ENCODE data around the gene MLC1. TPM values are rescaled to one million over a fixed set of nuclear protein-coding genes. Genes with fewer than 3 reads are reported as not detected.

MLC1 gene
- polyA plus RNA-seq, 3 donors: 0.67 to 1.1 (median 0.82) TPM

DNA sequence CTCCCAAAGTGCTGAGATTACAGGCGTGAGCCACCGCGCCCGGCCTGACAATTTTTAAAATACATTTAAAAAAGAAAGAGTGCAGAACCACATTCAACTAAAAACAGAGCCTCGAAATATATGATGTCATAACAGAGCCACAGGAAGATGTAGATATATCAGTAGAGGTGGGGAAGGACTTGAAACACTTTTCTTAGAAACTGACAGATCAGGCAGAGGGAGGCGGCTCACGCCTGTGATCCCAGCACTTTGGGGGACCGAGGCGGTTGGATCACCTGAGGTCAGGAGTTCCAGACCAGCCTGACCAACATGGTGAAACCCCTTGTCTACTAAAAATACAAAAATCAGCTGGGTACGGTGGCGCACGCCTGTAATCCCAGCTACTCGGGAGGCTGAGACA lies 7.0 kb downstream of the MLC1 start:
- DNase-seq: no peak

DNA sequence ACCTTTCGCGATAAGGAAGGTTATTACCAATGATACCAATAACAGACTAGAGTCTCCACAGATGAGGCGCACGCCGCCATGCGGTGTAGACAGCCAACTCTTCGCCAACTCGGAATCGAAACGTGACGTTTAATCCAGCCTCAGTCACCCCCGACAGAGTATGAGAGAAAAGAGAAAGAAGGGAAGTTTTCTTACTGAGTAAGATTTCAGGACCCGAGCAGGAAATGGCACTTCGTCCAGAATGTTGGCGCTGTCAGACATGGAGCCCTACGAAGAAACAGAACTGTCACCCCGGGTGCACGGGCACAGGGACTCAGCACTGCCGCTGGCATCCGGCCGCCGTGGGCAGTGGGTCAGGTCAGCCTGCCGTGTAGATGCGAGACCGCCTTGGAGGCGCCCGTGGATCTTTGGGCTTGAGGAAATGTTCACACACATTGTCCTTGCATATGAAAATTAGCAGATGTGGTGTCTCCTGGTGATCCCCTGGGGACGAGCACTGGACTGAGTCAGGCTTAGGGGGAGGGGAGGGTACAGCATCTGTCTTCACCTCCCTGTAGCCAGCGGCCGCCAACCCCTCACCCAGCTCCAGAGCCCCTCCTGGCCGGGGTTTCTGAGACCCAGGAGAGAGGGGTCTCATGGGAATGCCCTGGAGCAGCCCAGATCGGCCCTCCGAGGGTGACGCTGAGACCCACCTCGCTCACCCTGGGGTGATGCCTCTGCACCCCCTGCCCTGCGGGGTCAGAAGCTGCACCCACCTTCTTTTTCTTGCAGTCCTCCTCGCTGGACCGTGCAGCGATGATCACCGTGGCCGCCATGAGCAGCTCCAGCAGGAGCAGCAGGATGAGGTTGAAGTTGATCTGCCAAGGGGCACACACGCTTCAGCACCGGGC lies 8.3 kb downstream of the MLC1 start:
- no peak for DNase-seq

GRCh38 chr22:50074551-50075530 lies 10.4 kb downstream of the MLC1 start:
- no peak for DNase-seq

GRCh38 chr22:50074056-50074455 lies 11.2 kb downstream of the MLC1 start:
- DNase-seq: no peak

- no peak for DNase-seq
These were observed 12.3 kb downstream of the MLC1 start for GRCh38 chr22:50072714-50073538.

GRCh38 chr22:50072167-50072555 lies 13.1 kb downstream of the MLC1 start:
- no peak for DNase-seq

DNA sequence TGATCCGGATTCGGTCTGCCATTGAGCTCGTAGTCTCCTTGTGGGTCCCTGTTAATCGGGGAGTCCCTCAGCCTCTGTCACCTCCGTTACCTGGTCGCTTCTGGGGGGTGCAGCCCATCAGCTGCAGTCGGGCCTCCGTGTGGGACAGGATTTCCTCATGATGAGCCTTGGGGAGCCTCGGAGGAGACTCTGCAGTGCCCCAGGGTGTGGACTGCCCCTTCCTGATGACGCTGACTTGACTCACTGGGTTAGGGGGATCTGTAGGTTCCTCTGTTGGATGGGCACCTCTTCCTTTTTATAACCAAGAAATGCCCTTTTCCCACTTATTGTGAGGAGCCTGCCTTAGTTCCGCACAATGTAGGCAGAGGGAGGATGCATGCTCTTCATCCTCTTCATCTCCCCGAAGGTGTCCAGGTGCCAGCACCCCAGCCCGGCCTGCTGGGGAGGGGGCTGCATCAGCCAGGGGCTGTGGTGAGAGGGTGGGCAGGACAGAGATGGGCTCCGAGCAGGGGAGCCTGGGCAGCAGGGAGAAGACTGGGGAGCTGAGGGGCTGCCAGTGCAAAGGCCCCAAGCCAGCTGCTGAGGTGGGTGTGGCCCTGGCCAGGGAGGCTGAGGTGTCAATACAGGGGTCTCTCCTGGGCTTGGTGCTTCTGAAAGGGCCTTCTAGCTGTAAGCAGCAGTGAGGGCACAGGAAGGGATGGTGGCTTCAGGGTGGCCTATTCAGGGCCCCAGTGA lies 13.6 kb downstream of the MLC1 start:
- no peak for DNase-seq

DNA sequence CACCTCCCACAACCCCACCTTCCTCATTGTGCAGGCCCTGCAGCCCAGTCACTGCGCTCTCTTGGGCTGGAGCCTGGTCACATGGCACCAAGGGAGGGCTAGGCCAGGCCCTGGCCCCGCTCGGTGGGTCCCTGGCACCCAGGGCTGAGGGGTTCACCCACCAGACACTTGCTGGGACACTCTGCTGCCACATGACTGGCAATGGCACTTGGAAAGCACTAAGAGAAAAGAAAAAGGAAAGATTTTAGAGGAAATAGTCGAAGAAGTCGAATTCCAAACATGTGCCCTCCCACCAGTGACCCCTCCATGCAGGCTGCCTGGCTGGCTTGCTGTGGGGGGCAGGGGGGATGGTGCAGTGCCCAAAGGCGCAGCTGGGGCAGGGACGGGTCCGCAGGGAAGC lies 14.9 kb downstream of the MLC1 start:
- DNase-seq: no peak

DNA sequence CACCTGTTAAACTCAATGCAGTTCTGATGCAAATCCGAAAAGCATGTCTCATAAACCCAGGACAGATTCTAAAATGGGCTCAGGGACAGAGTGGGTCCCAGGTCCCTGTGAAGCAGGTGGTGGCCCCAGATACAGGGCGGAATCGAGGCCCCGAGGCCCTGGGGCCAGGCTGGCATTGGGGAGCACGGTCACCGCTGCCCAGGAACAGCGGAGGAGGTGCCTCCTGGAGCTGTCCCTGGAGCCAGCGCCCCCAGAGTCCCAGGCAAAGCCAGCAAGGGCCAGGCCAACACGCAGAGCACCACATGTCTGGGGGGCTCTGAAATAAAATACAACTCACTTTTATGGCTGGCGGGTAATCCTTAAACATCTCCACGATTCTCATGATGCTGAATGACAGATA lies 17.1 kb downstream of the MLC1 start:
- no peak for DNase-seq

- no peak for DNase-seq
These were observed 18.0 kb downstream of the MLC1 start for GRCh38 chr22:50067244-50067643.

GRCh38 chr22:50064453-50064852 lies 20.8 kb downstream of the MLC1 start:
- DNase-seq: no peak

DNA sequence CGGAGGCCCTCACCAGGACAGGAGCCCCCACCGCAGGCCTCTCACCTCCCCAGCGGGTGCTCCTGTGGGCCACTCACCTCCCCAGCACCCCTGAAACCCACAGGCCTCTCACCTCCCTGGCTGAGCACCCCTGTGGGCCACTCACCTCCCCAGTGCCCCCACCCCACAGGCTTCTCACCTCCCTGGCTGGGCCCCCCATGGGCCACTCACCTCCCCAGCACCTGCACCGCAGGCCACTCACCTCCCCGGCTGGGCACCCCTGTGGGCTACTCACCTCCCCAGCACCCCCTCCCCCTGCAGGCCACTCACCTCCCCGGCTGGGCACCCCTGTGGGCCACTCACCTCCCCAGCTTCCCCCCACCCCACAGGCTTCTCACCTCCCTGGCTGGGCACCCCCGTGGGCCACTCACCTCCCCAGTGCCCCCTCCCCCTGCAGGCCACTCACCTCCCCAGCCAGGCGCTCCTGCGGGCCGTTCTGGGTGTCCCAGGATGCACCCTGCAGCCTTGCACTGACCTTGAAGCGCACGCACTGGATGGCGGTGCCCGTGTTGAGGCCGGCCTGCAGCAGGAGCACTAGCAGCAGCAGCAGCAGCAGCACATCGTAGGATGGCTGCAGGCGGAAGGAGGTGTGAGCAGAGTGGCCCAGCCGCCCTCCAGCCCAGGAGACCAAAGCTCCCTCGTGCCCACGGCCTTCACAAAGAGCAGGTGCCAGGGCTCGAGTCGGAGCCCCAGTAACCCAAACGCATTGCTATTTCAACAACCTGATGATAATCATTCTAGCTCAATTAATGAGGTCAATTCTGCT lies 21.4 kb downstream of the MLC1 start:
- DNase-seq: no peak

DNA sequence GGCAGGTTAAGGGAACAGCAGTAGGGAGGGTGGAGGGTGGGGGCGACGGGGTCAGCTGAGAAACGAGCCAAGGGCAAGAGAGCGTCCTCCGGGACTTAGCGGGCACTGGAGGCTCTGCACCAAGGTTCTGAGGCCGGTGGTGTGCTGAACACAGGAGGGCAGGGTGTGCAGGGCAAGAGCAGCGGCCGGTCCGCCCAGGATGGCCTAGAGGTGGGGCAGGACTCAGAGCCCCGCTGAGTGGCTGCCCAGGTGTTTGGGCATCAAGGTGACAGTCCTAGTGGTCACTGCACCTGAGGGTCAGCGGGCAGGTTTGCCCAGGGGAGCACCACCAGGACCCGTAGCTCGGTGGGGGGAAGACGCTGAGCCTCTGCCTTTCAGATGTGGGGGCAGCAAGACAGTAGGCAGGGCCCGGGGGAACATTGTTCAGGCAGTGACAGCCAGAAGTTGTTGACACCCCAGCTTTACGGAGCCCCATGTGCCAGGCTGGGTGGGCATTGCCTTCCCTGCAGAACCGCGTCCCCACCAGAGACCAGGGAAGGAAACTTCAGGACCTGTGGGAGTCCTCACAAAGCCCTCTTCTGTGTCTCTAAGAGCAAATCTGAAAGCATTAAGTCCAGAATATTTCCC lies 22.6 kb downstream of the MLC1 start:
- DNase-seq: no peak

GRCh38 chr22:50061824-50062355 lies 23.3 kb downstream of the MLC1 start:
- DNase-seq: no peak

DNA sequence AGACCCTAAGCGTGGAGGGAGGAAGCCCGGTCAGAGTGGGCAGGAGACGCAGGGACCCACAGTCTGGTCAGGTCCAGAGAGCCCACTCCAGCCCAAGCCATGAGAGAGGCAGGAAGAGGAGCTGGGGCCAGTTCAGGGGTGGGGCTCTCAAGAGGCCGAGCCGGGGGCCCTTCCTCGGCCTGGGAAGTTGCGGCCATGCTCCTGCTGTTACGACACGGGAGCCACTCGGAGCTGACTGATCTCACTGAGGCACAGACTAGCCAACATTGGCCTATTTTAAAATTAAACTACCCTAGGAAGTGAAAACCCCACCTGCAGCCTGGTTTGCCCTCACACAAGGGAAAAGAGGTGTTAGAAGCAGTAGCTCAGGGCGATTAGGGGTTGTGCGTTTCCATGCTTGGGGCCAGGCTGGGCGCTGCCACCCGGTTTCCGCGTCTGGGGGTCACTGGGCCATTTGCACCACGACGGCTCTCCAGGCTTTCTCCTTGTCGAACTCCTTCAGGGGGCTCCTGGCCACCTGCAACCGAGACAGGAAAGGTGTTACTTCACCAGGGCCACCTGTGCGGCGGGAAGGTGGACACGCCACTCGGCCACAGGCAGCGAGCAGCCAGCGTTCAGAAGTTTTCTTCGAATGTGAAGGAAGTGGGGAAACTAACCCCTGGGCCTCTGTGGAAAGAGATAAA lies 23.9 kb downstream of the MLC1 start:
- no peak for DNase-seq

DNA sequence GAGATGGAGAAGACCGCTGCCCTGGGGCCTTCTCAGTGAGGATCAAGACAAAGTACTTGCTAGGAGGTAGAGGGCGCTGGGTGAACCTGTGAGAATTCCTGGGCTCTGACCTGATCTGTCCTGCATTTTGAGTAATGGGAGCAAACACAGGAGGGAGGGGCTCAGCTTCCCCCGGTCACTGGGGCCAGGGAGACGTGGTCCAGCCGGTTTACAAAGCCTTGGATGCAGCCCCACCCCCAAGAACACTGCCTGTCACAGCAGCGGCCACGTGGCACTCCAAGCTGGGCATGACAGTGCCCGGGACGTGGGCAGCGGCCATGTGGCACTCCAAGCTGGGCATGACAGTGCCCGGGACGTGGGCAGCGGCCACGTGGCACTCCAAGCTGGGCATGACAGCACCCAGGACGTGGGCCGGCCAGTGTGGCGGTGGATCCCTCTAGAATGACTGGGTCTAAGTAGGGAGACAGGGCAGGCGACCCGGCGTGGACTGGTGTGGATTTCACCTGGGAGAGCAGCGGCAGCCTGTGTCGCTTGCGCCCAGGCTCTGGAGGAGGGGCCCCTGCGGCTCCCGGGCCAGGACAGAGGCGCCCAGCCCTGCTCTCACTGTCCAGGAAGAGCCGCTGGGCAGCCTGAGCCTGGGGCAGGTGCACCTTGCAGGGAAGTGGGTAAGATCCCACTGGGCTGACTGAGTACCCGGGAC lies 24.6 kb downstream of the MLC1 start:
- no peak for DNase-seq

DNA sequence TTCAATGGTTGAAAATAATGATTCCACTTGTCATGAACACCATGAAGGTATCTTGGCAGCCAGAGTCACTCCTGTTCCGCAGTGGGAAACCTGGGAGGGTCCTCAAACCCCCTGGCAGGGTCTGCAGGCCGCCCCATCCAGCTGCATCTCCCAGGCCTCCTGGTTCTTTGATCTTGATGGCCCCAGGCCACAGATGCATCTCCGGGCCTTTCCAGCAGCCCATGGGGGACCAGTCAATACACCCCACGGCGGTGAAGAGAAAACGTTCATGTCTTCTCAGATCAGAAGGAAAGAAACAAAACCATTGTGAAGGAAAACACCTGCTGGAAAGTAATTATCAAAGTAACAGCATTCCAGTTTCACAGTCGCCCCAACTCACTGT lies 25.4 kb downstream of the MLC1 start:
- no peak for DNase-seq

Data from renal pelvis (tissue), 4 donors.